COLO829 (cell line): Measurements from ENCODE around the gene ADGRD1.

Source experiments
- DNase-seq: peaks from one replicate; pipeline ENCODE4 v3.0.0; 2012; ENCODE audit warnings: low spot score

The ADGRD1 gene

GRCh38 chr12:131074221-131075083, 120.7 kb downstream of the ADGRD1 start:
- DNase-seq: no peak

GRCh38 chr12:131075194-131075593, 121.5 kb downstream of the ADGRD1 start:
- DNase-seq: no peak

GRCh38 chr12:131075611-131076010, 121.9 kb downstream of the ADGRD1 start:
- DNase-seq: no peak

GRCh38 chr12:131076296-131076695, 122.6 kb downstream of the ADGRD1 start:
- DNase-seq: no peak

GRCh38 chr12:131076791-131077747, 123.4 kb downstream of the ADGRD1 start:
- no peak for DNase-seq

GRCh38 chr12:131077931-131078391, 124.3 kb downstream of the ADGRD1 start:
- no peak for DNase-seq

- DNase-seq: no peak
Observed at GRCh38 chr12:131082290-131083194, 128.8 kb downstream of the ADGRD1 start.

- DNase-seq: no peak
Observed at GRCh38 chr12:131084341-131085011, 130.8 kb downstream of the ADGRD1 start.

- no peak for DNase-seq
Observed at GRCh38 chr12:131085125-131085815, 131.6 kb downstream of the ADGRD1 start.

- DNase-seq: no peak
Observed at GRCh38 chr12:131085816-131086591, 132.3 kb downstream of the ADGRD1 start.

GRCh38 chr12:131087302-131087818, 133.7 kb downstream of the ADGRD1 start:
- DNase-seq: no peak

- no peak for DNase-seq
Observed at GRCh38 chr12:131087991-131088700, 134.4 kb downstream of the ADGRD1 start.

GRCh38 chr12:131088701-131089530, 135.2 kb downstream of the ADGRD1 start:
- DNase-seq: no peak

GRCh38 chr12:131089531-131090273, 136.0 kb downstream of the ADGRD1 start:
- no peak for DNase-seq

- DNase-seq: no peak
Observed at GRCh38 chr12:131090274-131091210, 136.8 kb downstream of the ADGRD1 start.

GRCh38 chr12:131091413-131091975, 137.8 kb downstream of the ADGRD1 start:
- DNase-seq: no peak
